CD14-positive monocyte (primary cell): ENCODE measurements around the gene CEP20. TPM values are rescaled to one million over a fixed set of nuclear protein-coding genes. Genes with fewer than 3 reads are reported as not detected.

Experiments used
- DNase-seq, 3 donors: peaks; one replicate each; pipeline ENCODE4 v3.0.0-alpha.2; 2011 to 2022
- H2AFZ ChIP-seq: 2 replicates; pipeline ENCODE4 v1.6.0; 2012; ENCODE audit warnings: mild to moderate bottlenecking, low read depth, low read length, inconsistent platforms; ENCODE audit not compliant: insufficient read depth, poor library complexity, severe bottlenecking
- H3K27ac ChIP-seq, 2 donors: 1 replicate in 1 of 2; 2 replicates in 1 of 2; pipeline ENCODE4 v1.5.1; 2012 to 2013; ENCODE audit warnings: low read length in 2 of 2, control low read depth in 1 of 2, inconsistent platforms in 1 of 2, low read depth in 1 of 2, mild to moderate bottlenecking in 1 of 2
- H3K27me3 ChIP-seq, 2 donors: one replicate each; pipeline versions ENCODE4 v1.6.0 to v1.6.1; 2011 to 2013; ENCODE audit warnings: low read length in 2 of 2; ENCODE audit not compliant: control insufficient read depth in 2 of 2, insufficient read depth in 2 of 2
- H3K36me3 ChIP-seq, 2 donors: replicated peaks in 1 of 2; 1 replicate in 1 of 2; 2 replicates in 1 of 2; pipeline versions ENCODE4 v1.5.1 to v1.6.1; 2012 to 2013; ENCODE audit warnings: low read length in 2 of 2, control low read depth in 1 of 2, inconsistent platforms in 1 of 2, mild to moderate bottlenecking in 1 of 2; ENCODE audit not compliant: insufficient read depth in 2 of 2, control insufficient read depth in 1 of 2
- H3K4me1 ChIP-seq, 2 donors: 1 replicate in 1 of 2; 2 replicates in 1 of 2; pipeline versions ENCODE4 v1.5.1 to v1.6.1; 2012 to 2013; ENCODE audit warnings: low read length in 2 of 2, control low read depth in 1 of 2, inconsistent platforms in 1 of 2, mild to moderate bottlenecking in 1 of 2, moderate library complexity in 1 of 2; ENCODE audit not compliant: insufficient read depth in 2 of 2, control insufficient read depth in 1 of 2
- H3K4me2 ChIP-seq: replicated peaks from 2 replicates; pipeline ENCODE3; 2012; ENCODE audit warnings: low read length, moderate library complexity, mild to moderate bottlenecking; ENCODE audit not compliant: poor library complexity, severe bottlenecking; ENCODE audit errors: extremely low read depth
- H3K4me3 ChIP-seq, 3 experiments: fragments of 200-600 bp in 1 of 3; sonication (generic) in 1 of 3; replicated peaks in 1 of 3; 1 replicate in 2 of 3; 2 replicates in 1 of 3; pipeline ENCODE4 v1.5.1; 2011 to 2013; ENCODE audit warnings: low read length in 3 of 3, mild to moderate bottlenecking in 3 of 3, control low read depth in 2 of 3, low read depth in 2 of 3, inconsistent platforms in 1 of 3, moderate library complexity in 1 of 3
- H3K79me2 ChIP-seq: 2 replicates; pipeline ENCODE4 v1.6.0; 2012; ENCODE audit warnings: mild to moderate bottlenecking, control low read depth, inconsistent platforms, low read length, moderate library complexity; ENCODE audit not compliant: insufficient read depth
- H3K9ac ChIP-seq: 2 replicates; pipeline ENCODE4 v1.6.0; 2017; ENCODE audit warnings: low read length, mild to moderate bottlenecking; ENCODE audit not compliant: insufficient read depth, poor library complexity, severe bottlenecking
- H3K9me3 ChIP-seq, 2 donors: replicated peaks in 1 of 2; 1 replicate in 1 of 2; 2 replicates in 1 of 2; pipeline versions ENCODE4 v1.5.1 to v1.6.1; 2012 to 2013; ENCODE audit warnings: low read length in 2 of 2, control low read depth in 1 of 2; ENCODE audit not compliant: control insufficient read depth in 1 of 2, insufficient read depth in 1 of 2
- H4K20me1 ChIP-seq: 2 replicates; pipeline ENCODE4 v1.6.0; 2012; ENCODE audit warnings: mild to moderate bottlenecking, low read length, control low read depth, moderate library complexity; ENCODE audit not compliant: insufficient read depth
- H3K27ac Mint-ChIP-seq, 7 donors: one replicate each; pipeline ENCODE4 v1.8.0; 2020; ENCODE audit warnings: mild to moderate bottlenecking in 7 of 7, mixed read lengths in 7 of 7, moderate library complexity in 6 of 7, inconsistent platforms in 2 of 7
- H3K27me3 Mint-ChIP-seq, 3 donors: one replicate each; pipeline ENCODE4 v1.8.0; 2021 to 2022; ENCODE audit warnings: low read depth in 3 of 3, mild to moderate bottlenecking in 3 of 3, mixed read lengths in 3 of 3, moderate library complexity in 3 of 3, inconsistent platforms in 1 of 3
- H3K36me3 Mint-ChIP-seq, 2 donors: one replicate each; pipeline ENCODE4 v1.8.0; 2020; ENCODE audit warnings: mixed read lengths in 2 of 2, inconsistent platforms in 1 of 2, mild to moderate bottlenecking in 1 of 2
- H3K4me1 Mint-ChIP-seq: one replicate; pipeline ENCODE4 v1.8.0; 2020; ENCODE audit warnings: mild to moderate bottlenecking, mixed read lengths
- H3K4me3 Mint-ChIP-seq, 2 donors: one replicate each; pipeline ENCODE4 v1.8.0; 2020; ENCODE audit warnings: mild to moderate bottlenecking in 2 of 2, mixed read lengths in 2 of 2, moderate library complexity in 1 of 2
- H3K9me3 Mint-ChIP-seq, 7 donors: one replicate each; pipeline ENCODE4 v1.8.0; 2020 to 2022; ENCODE audit warnings: mixed read lengths in 7 of 7, mild to moderate bottlenecking in 6 of 7, moderate library complexity in 6 of 7, inconsistent platforms in 2 of 7
- CTCF ChIP-seq: fragments of 200-600 bp; IDR thresholded peaks from one replicate; pipeline ENCODE4 v1.8.0; 2022; ENCODE audit warnings: antibody characterized with exemption, mild to moderate bottlenecking
- WGBS: methylation state at CpG from one replicate; pipeline ENCODE4 v1.1.5; 2013; ENCODE audit warnings: missing lambda C conversion rate; ENCODE audit not compliant: insufficient coverage; 5-methylcytosine and 5-hydroxymethylcytosine counted together
- intact Hi-C, 2 donors: fragments of 100-400 bp; cut with micrococcal nuclease; formaldehyde crosslinking; loops; one replicate each; pipeline versions ENCODE4 v1.15.0 to v1.15.1; 2023
- polyA plus RNA-seq, 3 donors: library from polyadenylated mRNA; depleted of rRNA in 1 of 3; unstranded in 2 of 3; stranded (reverse) in 1 of 3; fragments of 300-500 nt in 2 of 3; fragments of >200 nt in 1 of 3; fragmentation: Illumina TruSeq in 2 of 3; gene quantifications; 1 replicate in 2 of 3; 2 replicates in 1 of 3; pipeline ENCODE4 v1.2.3, GENCODE V29; 2012 to 2021

Gene CEP20
- polyA plus RNA-seq, 3 donors = 11.6 to 27.3 (median 24.7) TPM

- Mint-ChIP-seq H3K36me3 (no peaks in the 10 kb centered on the region), H3K27me3 (peaks cover 0 to 3% (median 0%) of the 10 kb centered on the region in 3 donors), H3K27ac (no peak overlapping the region), H3K9me3 (no peaks in the 10 kb centered on the region), H3K4me1 (peaks cover 7% of the 10 kb centered on the region), H3K4me3 (no peak overlapping the region)
- Histone ChIP-seq H3K4me2 (no peak overlapping the region), H3K9ac (no peak overlapping the region), H3K4me3 (no peak overlapping the region), H3K4me1 (peaks cover 3 to 7% of the 10 kb centered on the region in 2 donors), H3K27ac (no peak overlapping the region), H4K20me1 (no peaks in the 10 kb centered on the region), H2AFZ (no peak overlapping the region), H3K9me3 (no peaks in the 10 kb centered on the region), H3K79me2 (no peaks in the 10 kb centered on the region), H3K27me3 (no peaks in the 10 kb centered on the region), H3K36me3 (no peaks in the 10 kb centered on the region)
- DNase-seq = no peak
- WGBS = 90% methylated on average over 9 of the region's 9 CpGs
- no peak for TF ChIP-seq CTCF
- intact Hi-C loops = no loop called here
These were observed 37.2 kb upstream of the CEP20 start for GRCh38 chr16:15925631-15926030.

GRCh38 chr16:15924996-15925395 lies 36.6 kb upstream of the CEP20 start:
- H3K4me3 Mint-ChIP-seq = no peak overlapping the region
- peaks cover 7% of the 10 kb centered on the region for H3K4me1 Mint-ChIP-seq
- Histone ChIP-seq H3K27me3 (no peaks in the 10 kb centered on the region), H3K9ac (no peak overlapping the region), H3K9me3 (no peaks in the 10 kb centered on the region), H3K36me3 (no peaks in the 10 kb centered on the region), H4K20me1 (no peaks in the 10 kb centered on the region), H3K27ac (no peak overlapping the region), H3K4me3 (no peak overlapping the region), H3K79me2 (no peaks in the 10 kb centered on the region), H3K4me2 (no peak overlapping the region), H3K4me1 (peaks cover 3 to 7% of the 10 kb centered on the region in 2 donors), H2AFZ (no peak overlapping the region)
- intact Hi-C loops = no loop called here
- H3K9me3 Mint-ChIP-seq = no peaks in the 10 kb centered on the region
- H3K27me3 Mint-ChIP-seq = peaks cover 0 to 3% (median 0%) of the 10 kb centered on the region in 3 donors
- no peaks in the 10 kb centered on the region for H3K36me3 Mint-ChIP-seq
- 99% methylated on average over 6 of the region's 13 CpGs for WGBS
- peak overlapping the region in 1 of 7 donors; percentile 53 for H3K27ac Mint-ChIP-seq
- no peak for TF ChIP-seq CTCF
- no peak for DNase-seq
